ENCODE data around the gene GPC5. TPM values are rescaled to one million over a fixed set of nuclear protein-coding genes. Genes with fewer than 3 reads are reported as not detected.
"Not testable (repeated sequence)": the region's sequence is repeated elsewhere in the genome, so short reads cannot be mapped to it uniquely, and the experiment has no call there.

The GPC5 gene
- total RNA-seq, 1 donor from 2014 or later = 0.24 TPM

GRCh38 chr13:92500192-92500591 lies 1101.8 kb downstream of the GPC5 start:
- Mint-ChIP-seq H3K27ac (no peak overlapping the region), H3K9me3 (peaks cover 11% of the 10 kb centered on the region), H3K36me3 (ENCODE audit: low read depth) (no peaks in the 10 kb centered on the region), H3K27me3 (no peaks in the 10 kb centered on the region), H3K4me3 (no peak overlapping the region), H3K4me1 (no peaks in the 10 kb centered on the region)
- ChIA-PET POLR2A (no interaction called here), CTCF (no interaction called here)
- intact Hi-C loops (cut with micrococcal nuclease) = no loop called here
- DNase-seq = no peak
- no peak for TF ChIP-seq CTCF (IDR thresholded peaks at IDR 0.05)
- ATAC-seq (ENCODE audit: low read depth) = no peak

GRCh38 chr13:92510416-92510815 lies 1112.0 kb downstream of the GPC5 start:
- Mint-ChIP-seq H3K4me1 (no peaks in the 10 kb centered on the region), H3K27ac (no peak overlapping the region)
- no peak for ATAC-seq (ENCODE audit: low read depth)

GRCh38 chr13:92512852-92513251 lies 1114.4 kb downstream of the GPC5 start:
- peaks cover 7% of the 10 kb centered on the region for H3K9me3 Mint-ChIP-seq
- ATAC-seq (ENCODE audit: low read depth) (no peak), DNase-seq (no peak)
- no peak overlapping the region for H3K27ac Mint-ChIP-seq
- TF ChIP-seq CTCF (IDR thresholded peaks at IDR 0.05) = no peak
- no peaks in the 10 kb centered on the region for H3K4me1 Mint-ChIP-seq
- intact Hi-C loops (cut with micrococcal nuclease) = no loop called here
- H3K4me3 Mint-ChIP-seq = no peak overlapping the region
- no peaks in the 10 kb centered on the region for H3K36me3 Mint-ChIP-seq (ENCODE audit: low read depth)
- H3K27me3 Mint-ChIP-seq = no peaks in the 10 kb centered on the region
- ChIA-PET POLR2A (no interaction called here), CTCF (no interaction called here)

More at GRCh38 chr13:92510416-92510815, 1112.0 kb downstream of the GPC5 start:
- intact Hi-C loops (cut with micrococcal nuclease) = no loop called here
- CTCF ChIA-PET = no interaction called here
- no peaks in the 10 kb centered on the region for H3K27me3 Mint-ChIP-seq
- no peak for DNase-seq
- TF ChIP-seq CTCF (IDR thresholded peaks at IDR 0.05) = no peak
- POLR2A ChIA-PET = no interaction called here
- no peaks in the 10 kb centered on the region for H3K36me3 Mint-ChIP-seq (ENCODE audit: low read depth)
- H3K4me3 Mint-ChIP-seq = no peak overlapping the region
- H3K9me3 Mint-ChIP-seq = peaks cover 9% of the 10 kb centered on the region

GRCh38 chr13:92513672-92514071 lies 1115.3 kb downstream of the GPC5 start:
- Mint-ChIP-seq H3K27ac (no peak overlapping the region), H3K9me3 (peaks cover 11% of the 10 kb centered on the region), H3K27me3 (no peaks in the 10 kb centered on the region), H3K4me1 (no peaks in the 10 kb centered on the region), H3K36me3 (ENCODE audit: low read depth) (no peaks in the 10 kb centered on the region), H3K4me3 (no peak overlapping the region)
- intact Hi-C loops (cut with micrococcal nuclease) = no loop called here
- DNase-seq = no peak
- POLR2A ChIA-PET = no interaction called here
- no peak for ATAC-seq (ENCODE audit: low read depth)
- CTCF ChIA-PET = no interaction called here
- TF ChIP-seq CTCF (IDR thresholded peaks at IDR 0.05) = no peak

GRCh38 chr13:92514420-92515125 lies 1116.2 kb downstream of the GPC5 start:
- POLR2A ChIA-PET = no interaction called here
- H3K27ac Mint-ChIP-seq = no peak overlapping the region
- no peaks in the 10 kb centered on the region for H3K27me3 Mint-ChIP-seq

GRCh38 chr13:92516878-92517277 lies 1118.5 kb downstream of the GPC5 start:
- H3K27ac Mint-ChIP-seq; H3K4me3 Mint-ChIP-seq; H3K4me1 Mint-ChIP-seq; CTCF ChIA-PET; ATAC-seq (ENCODE audit: low read depth); DNase-seq; H3K36me3 Mint-ChIP-seq (ENCODE audit: low read depth); intact Hi-C loops (cut with micrococcal nuclease); H3K27me3 Mint-ChIP-seq; POLR2A ChIA-PET: not testable (repeated sequence)
- peaks cover 11% of the 10 kb centered on the region for H3K9me3 Mint-ChIP-seq

More at GRCh38 chr13:92514420-92515125, 1116.2 kb downstream of the GPC5 start:
- Mint-ChIP-seq H3K36me3 (ENCODE audit: low read depth) (no peaks in the 10 kb centered on the region), H3K4me1 (no peaks in the 10 kb centered on the region), H3K9me3 (peaks cover 11% of the 10 kb centered on the region), H3K4me3 (no peak overlapping the region)
- intact Hi-C loops (cut with micrococcal nuclease) = no loop called here
- TF ChIP-seq CTCF (IDR thresholded peaks at IDR 0.05) = no peak
- ATAC-seq (ENCODE audit: low read depth) (no peak), DNase-seq (no peak)
- CTCF ChIA-PET = no interaction called here

GRCh38 chr13:92518622-92519021 lies 1120.2 kb downstream of the GPC5 start:
- H3K9me3 Mint-ChIP-seq; DNase-seq; H3K27me3 Mint-ChIP-seq; intact Hi-C loops (cut with micrococcal nuclease); H3K4me1 Mint-ChIP-seq; H3K36me3 Mint-ChIP-seq (ENCODE audit: low read depth); CTCF ChIA-PET; H3K4me3 Mint-ChIP-seq; ATAC-seq (ENCODE audit: low read depth); H3K27ac Mint-ChIP-seq; POLR2A ChIA-PET: not testable (repeated sequence)
